ENCODE measurements around the gene PTPRN2.
A peak's percentile ranks its signal among the peaks of the same experiment; 100 is the strongest.

The PTPRN2 gene

GRCh38 chr7:158397885-158398284, 189.7 kb downstream of the PTPRN2 start:
- H3K9me3 Mint-ChIP-seq, result peaks cover 19% of the 10 kb centered on the region
- no peaks in the 10 kb centered on the region for H3K36me3 Mint-ChIP-seq (ENCODE audit: low read depth)
- no peak overlapping the region for H3K4me3 Mint-ChIP-seq
- H3K27ac Mint-ChIP-seq, result no peak overlapping the region
- peaks cover 29% of the 10 kb centered on the region for H3K4me1 Mint-ChIP-seq
- TF ChIP-seq, protein P1, sequence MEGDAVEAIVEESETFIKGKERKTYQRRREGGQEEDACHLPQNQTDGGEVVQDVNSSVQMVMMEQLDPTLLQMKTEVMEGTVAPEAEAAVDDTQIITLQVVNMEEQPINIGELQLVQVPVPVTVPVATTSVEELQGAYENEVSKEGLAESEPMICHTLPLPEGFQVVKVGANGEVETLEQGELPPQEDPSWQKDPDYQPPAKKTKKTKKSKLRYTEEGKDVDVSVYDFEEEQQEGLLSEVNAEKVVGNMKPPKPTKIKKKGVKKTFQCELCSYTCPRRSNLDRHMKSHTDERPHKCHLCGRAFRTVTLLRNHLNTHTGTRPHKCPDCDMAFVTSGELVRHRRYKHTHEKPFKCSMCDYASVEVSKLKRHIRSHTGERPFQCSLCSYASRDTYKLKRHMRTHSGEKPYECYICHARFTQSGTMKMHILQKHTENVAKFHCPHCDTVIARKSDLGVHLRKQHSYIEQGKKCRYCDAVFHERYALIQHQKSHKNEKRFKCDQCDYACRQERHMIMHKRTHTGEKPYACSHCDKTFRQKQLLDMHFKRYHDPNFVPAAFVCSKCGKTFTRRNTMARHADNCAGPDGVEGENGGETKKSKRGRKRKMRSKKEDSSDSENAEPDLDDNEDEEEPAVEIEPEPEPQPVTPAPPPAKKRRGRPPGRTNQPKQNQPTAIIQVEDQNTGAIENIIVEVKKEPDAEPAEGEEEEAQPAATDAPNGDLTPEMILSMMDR (IDR thresholded peaks at IDR 0.05), result no peak
- DNase-seq, result no peak
- peaks cover 13% of the 10 kb centered on the region for H3K27me3 Mint-ChIP-seq (ENCODE audit: low read depth, poor library complexity)

GRCh38 chr7:158396982-158397862, 190.4 kb downstream of the PTPRN2 start:
- Mint-ChIP-seq H3K36me3 (ENCODE audit: low read depth) (no peaks in the 10 kb centered on the region), H3K9me3 (peaks cover 19% of the 10 kb centered on the region), H3K4me3 (no peak overlapping the region), H3K27me3 (ENCODE audit: low read depth, poor library complexity) (peaks cover 9% of the 10 kb centered on the region), H3K27ac (peak overlapping the region; percentile 49), H3K4me1 (peaks cover 27% of the 10 kb centered on the region)
- TF ChIP-seq, protein P1 (IDR thresholded peaks at IDR 0.05), result no peak
- no peak for DNase-seq

DNA sequence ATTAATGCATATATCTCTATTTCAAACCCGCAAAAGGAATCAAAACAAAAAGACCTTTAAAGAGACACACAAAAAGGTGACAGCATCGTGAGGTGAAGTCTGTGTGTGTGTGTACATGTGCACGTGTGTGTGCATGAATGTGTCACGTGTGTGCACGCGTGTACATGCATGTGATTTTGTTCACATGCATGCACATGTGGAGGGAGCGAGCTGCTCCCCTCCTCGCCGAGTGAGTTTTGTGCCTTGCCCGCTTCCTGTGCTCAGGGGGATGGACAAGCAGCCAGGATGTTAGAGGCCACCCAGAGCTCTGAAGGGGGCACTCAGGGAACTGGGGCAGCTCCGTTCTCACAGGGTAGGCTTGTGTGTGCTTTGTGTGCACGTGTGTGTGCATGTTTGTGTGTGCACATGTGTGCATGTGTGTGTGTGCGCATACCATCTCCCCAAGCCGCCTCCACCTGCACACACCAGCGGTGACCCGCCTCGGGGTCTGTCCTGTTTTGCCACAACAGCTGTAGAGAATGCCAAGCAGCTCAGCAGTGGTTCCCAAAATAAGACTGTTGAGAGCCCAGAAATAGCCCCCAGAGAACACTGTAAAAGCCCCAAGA, 191.2 kb downstream of the PTPRN2 start:
- TF ChIP-seq, protein P1 (IDR thresholded peaks at IDR 0.05), result no peak
- H3K4me1 Mint-ChIP-seq, result peaks cover 23% of the 10 kb centered on the region
- H3K27ac Mint-ChIP-seq, result no peak overlapping the region
- H3K27me3 Mint-ChIP-seq (ENCODE audit: low read depth, poor library complexity), result peaks cover 8% of the 10 kb centered on the region
- H3K4me3 Mint-ChIP-seq, result no peak overlapping the region
- DNase-seq, result no peak
- no peaks in the 10 kb centered on the region for H3K36me3 Mint-ChIP-seq (ENCODE audit: low read depth)
- peaks cover 19% of the 10 kb centered on the region for H3K9me3 Mint-ChIP-seq

DNA sequence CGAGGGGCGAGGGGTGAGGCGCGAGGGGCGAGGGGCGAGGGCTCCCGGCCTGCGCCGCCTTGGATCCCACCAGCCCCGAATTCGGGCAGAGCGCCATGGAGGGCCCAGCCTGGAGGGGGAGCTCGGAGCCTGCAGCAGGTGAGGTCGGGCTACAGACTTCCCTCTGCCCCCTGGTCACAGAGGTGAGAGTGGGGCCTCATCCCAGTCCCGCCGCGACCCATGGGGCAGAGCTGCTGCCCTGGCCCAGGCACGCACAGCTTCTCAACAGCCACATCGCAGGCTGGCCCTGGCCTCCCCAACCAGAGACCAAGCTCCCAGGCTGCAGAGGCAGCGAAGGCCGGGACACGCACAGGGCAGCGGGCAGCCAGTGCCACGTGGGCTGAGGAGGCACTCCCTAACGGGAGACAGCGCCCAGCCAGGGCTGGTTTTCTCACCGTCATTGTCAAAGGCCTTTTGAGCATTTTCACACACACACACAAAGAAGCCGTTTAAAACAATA, 191.8 kb downstream of the PTPRN2 start:
- Mint-ChIP-seq H3K27me3 (ENCODE audit: low read depth, poor library complexity) (peaks cover 9% of the 10 kb centered on the region), H3K9me3 (peaks cover 19% of the 10 kb centered on the region), H3K4me1 (peaks cover 20% of the 10 kb centered on the region), H3K4me3 (no peak overlapping the region), H3K27ac (no peak overlapping the region), H3K36me3 (ENCODE audit: low read depth) (no peaks in the 10 kb centered on the region)
- TF ChIP-seq, protein P1 (IDR thresholded peaks at IDR 0.05), result no peak
- no peak for DNase-seq

DNA sequence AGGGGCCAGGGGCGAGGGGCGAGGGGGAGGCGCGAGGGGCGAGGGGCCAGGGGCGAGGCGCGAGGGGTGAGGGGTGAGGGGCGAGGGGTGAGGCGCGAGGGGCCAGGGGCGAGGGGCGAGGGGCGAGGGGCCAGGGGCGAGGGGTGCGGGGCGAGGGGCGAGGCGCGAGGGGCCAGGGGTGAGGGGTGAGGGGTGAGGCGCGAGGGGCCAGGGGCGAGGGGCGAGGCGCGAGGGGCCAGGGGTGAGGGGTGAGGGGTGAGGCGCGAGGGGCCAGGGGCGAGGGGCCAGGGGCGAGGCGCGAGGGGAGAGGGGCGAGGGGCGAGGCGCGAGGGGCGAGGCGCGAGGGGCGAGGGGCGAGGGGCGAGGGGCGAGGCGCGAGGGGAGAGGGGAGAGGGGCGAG, 192.3 kb downstream of the PTPRN2 start:
- Mint-ChIP-seq H3K4me3 (no peak overlapping the region), H3K36me3 (ENCODE audit: low read depth) (no peaks in the 10 kb centered on the region), H3K27me3 (ENCODE audit: low read depth, poor library complexity) (peaks cover 9% of the 10 kb centered on the region), H3K27ac (no peak overlapping the region), H3K9me3 (peaks cover 19% of the 10 kb centered on the region), H3K4me1 (peaks cover 15% of the 10 kb centered on the region)
- DNase-seq, result no peak
- TF ChIP-seq, protein P1 (IDR thresholded peaks at IDR 0.05), result no peak

All from nephron progenitor cell (in vitro differentiated cells).